ENCODE data around the gene BAG1.

DNA sequence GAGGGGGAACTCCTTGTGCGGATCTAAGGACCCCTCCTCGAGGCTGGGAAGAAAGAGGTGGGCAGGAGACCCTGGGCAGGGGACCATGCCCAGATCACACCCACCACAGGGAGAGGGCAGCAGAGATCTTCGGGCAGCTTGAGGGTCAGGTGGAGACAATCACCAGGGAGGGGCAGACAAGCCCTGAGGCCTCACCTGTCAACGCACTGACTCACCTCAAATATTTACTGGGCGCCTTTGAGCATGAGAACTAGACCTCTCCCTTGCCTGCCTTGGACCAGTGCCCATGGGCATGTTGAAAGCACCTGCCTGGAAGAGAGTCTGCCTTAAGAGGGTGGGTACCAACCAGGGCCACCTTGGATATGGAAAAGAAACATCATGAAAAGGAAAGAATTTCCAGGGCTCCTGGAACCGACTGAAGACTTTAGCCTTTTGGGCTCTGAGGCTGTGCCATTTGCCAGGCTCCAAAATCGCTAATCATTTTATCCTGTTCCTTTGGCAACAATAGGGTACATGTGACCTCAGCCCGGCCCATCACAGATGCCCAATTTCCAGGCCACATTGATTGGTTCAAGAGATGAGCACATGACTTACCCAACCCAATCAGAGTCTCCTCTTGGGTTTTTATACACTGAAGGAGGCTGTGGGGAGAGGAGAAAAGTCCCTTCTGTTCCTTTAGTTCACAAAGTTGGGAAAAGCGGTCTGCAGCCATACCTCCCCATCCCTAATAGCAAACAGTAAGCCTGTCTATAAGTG is 35.0 kb downstream of the BAG1 start:
- TF ChIP-seq, protein P1, sequence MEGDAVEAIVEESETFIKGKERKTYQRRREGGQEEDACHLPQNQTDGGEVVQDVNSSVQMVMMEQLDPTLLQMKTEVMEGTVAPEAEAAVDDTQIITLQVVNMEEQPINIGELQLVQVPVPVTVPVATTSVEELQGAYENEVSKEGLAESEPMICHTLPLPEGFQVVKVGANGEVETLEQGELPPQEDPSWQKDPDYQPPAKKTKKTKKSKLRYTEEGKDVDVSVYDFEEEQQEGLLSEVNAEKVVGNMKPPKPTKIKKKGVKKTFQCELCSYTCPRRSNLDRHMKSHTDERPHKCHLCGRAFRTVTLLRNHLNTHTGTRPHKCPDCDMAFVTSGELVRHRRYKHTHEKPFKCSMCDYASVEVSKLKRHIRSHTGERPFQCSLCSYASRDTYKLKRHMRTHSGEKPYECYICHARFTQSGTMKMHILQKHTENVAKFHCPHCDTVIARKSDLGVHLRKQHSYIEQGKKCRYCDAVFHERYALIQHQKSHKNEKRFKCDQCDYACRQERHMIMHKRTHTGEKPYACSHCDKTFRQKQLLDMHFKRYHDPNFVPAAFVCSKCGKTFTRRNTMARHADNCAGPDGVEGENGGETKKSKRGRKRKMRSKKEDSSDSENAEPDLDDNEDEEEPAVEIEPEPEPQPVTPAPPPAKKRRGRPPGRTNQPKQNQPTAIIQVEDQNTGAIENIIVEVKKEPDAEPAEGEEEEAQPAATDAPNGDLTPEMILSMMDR (IDR thresholded peaks at IDR 0.05; ENCODE audit: insufficient read depth, low read length, poor library complexity, severe bottlenecking), result no peak
- TF ChIP-seq EZH2phosphoT487 (conservative IDR thresholded peaks at IDR 0.05; ENCODE audit: low read length), result no peak

All from SU-DHL-6 (cell line).